Effector memory CD8-positive, alpha-beta T cell (primary cell): ENCODE results near the gene NPY4R.
"Not testable (repeated sequence)": the region's sequence is repeated elsewhere in the genome, so short reads cannot be mapped to it uniquely, and the experiment has no call there.

Experiments
- ATAC-seq: fragments of 150-1000 bp; cut with Tn5 transposase; replicated peaks from 2 replicates; pipeline ENCODE4 v1.10.0; 2021; ENCODE audit warnings: mild to moderate bottlenecking, moderate library complexity
- DNase-seq, 3 experiments: peaks; one replicate each; pipeline ENCODE4 v3.0.0; 2021
- H3K27ac Mint-ChIP-seq, 2 donors: one replicate each; pipeline ENCODE4 v1.8.0; 2022; ENCODE audit warnings: mild to moderate bottlenecking in 2 of 2, mixed read lengths in 2 of 2, moderate library complexity in 2 of 2
- H3K27me3 Mint-ChIP-seq, 2 donors: one replicate each; pipeline ENCODE4 v1.8.0; 2022; ENCODE audit warnings: mixed read lengths in 2 of 2
- H3K36me3 Mint-ChIP-seq: one replicate; pipeline ENCODE4 v1.8.0; 2022; ENCODE audit warnings: mild to moderate bottlenecking, moderate library complexity, mixed read lengths; ENCODE audit not compliant: insufficient read depth
- H3K4me1 Mint-ChIP-seq, 2 donors: one replicate each; pipeline ENCODE4 v1.8.0; 2022; ENCODE audit warnings: low read depth in 2 of 2, mixed read lengths in 2 of 2
- H3K4me3 Mint-ChIP-seq, 2 donors: one replicate each; pipeline ENCODE4 v1.8.0; 2022; ENCODE audit warnings: mild to moderate bottlenecking in 2 of 2, mixed read lengths in 2 of 2, moderate library complexity in 2 of 2
- H3K9me3 Mint-ChIP-seq, 2 donors: one replicate each; pipeline ENCODE4 v1.8.0; 2022; ENCODE audit warnings: mixed read lengths in 2 of 2

Gene NPY4R

GRCh38 chr10:46474746-46475320 is 9.1 kb upstream of the NPY4R start:
- H3K36me3 Mint-ChIP-seq, H3K9me3 Mint-ChIP-seq, H3K27ac Mint-ChIP-seq, H3K4me3 Mint-ChIP-seq, DNase-seq, ATAC-seq, H3K4me1 Mint-ChIP-seq, H3K27me3 Mint-ChIP-seq: not testable (repeated sequence)

- H3K27ac Mint-ChIP-seq, H3K4me3 Mint-ChIP-seq, H3K36me3 Mint-ChIP-seq, H3K27me3 Mint-ChIP-seq, H3K4me1 Mint-ChIP-seq, DNase-seq, ATAC-seq, H3K9me3 Mint-ChIP-seq: not testable (repeated sequence)
Measured at GRCh38 chr10:46473758-46474157, 8.0 kb upstream of the NPY4R start.

GRCh38 chr10:46470134-46470533 is 4.4 kb upstream of the NPY4R start:
- H3K4me1 Mint-ChIP-seq, H3K4me3 Mint-ChIP-seq, DNase-seq, ATAC-seq, H3K27ac Mint-ChIP-seq, H3K36me3 Mint-ChIP-seq, H3K27me3 Mint-ChIP-seq, H3K9me3 Mint-ChIP-seq: not testable (repeated sequence)

- ATAC-seq, DNase-seq, H3K4me1 Mint-ChIP-seq, H3K27me3 Mint-ChIP-seq, H3K4me3 Mint-ChIP-seq, H3K27ac Mint-ChIP-seq, H3K9me3 Mint-ChIP-seq, H3K36me3 Mint-ChIP-seq: not testable (repeated sequence)
Measured at GRCh38 chr10:46468119-46468809, 2.5 kb upstream of the NPY4R start.

- ATAC-seq, H3K9me3 Mint-ChIP-seq, DNase-seq, H3K4me1 Mint-ChIP-seq, H3K27me3 Mint-ChIP-seq, H3K27ac Mint-ChIP-seq, H3K36me3 Mint-ChIP-seq, H3K4me3 Mint-ChIP-seq: not testable (repeated sequence)
Measured at GRCh38 chr10:46463608-46464007, 2.1 kb downstream of the NPY4R start.

GRCh38 chr10:46462276-46462675 is 3.5 kb downstream of the NPY4R start:
- H3K4me1 Mint-ChIP-seq, H3K9me3 Mint-ChIP-seq, H3K27ac Mint-ChIP-seq, H3K36me3 Mint-ChIP-seq, ATAC-seq, H3K4me3 Mint-ChIP-seq, H3K27me3 Mint-ChIP-seq, DNase-seq: not testable (repeated sequence)

- DNase-seq, H3K4me3 Mint-ChIP-seq, H3K36me3 Mint-ChIP-seq, H3K27me3 Mint-ChIP-seq, H3K27ac Mint-ChIP-seq, ATAC-seq, H3K9me3 Mint-ChIP-seq, H3K4me1 Mint-ChIP-seq: not testable (repeated sequence)
Measured at GRCh38 chr10:46459579-46459978, 6.2 kb downstream of the NPY4R start.

- H3K36me3 Mint-ChIP-seq, ATAC-seq, H3K27ac Mint-ChIP-seq, H3K27me3 Mint-ChIP-seq, H3K4me3 Mint-ChIP-seq, H3K9me3 Mint-ChIP-seq, DNase-seq, H3K4me1 Mint-ChIP-seq: not testable (repeated sequence)
Measured at GRCh38 chr10:46457071-46457470, 8.7 kb downstream of the NPY4R start.

GRCh38 chr10:46455992-46456391 is 9.8 kb downstream of the NPY4R start:
- not testable (repeated sequence) for H3K4me1 Mint-ChIP-seq, H3K4me3 Mint-ChIP-seq, H3K27me3 Mint-ChIP-seq, H3K27ac Mint-ChIP-seq, H3K36me3 Mint-ChIP-seq, DNase-seq, H3K9me3 Mint-ChIP-seq, ATAC-seq

- ATAC-seq, H3K36me3 Mint-ChIP-seq, H3K27me3 Mint-ChIP-seq, H3K4me3 Mint-ChIP-seq, H3K27ac Mint-ChIP-seq, H3K4me1 Mint-ChIP-seq, H3K9me3 Mint-ChIP-seq, DNase-seq: not testable (repeated sequence)
Measured at GRCh38 chr10:46451365-46451764, 14.4 kb downstream of the NPY4R start.

- H3K36me3 Mint-ChIP-seq, H3K27me3 Mint-ChIP-seq, H3K27ac Mint-ChIP-seq, ATAC-seq, DNase-seq, H3K4me3 Mint-ChIP-seq, H3K4me1 Mint-ChIP-seq, H3K9me3 Mint-ChIP-seq: not testable (repeated sequence)
Measured at GRCh38 chr10:46450829-46451228, 14.9 kb downstream of the NPY4R start.

GRCh38 chr10:46447439-46447838 is 18.3 kb downstream of the NPY4R start:
- not testable (repeated sequence) for H3K4me3 Mint-ChIP-seq, H3K27ac Mint-ChIP-seq, H3K27me3 Mint-ChIP-seq, H3K9me3 Mint-ChIP-seq, H3K4me1 Mint-ChIP-seq, H3K36me3 Mint-ChIP-seq, DNase-seq, ATAC-seq

GRCh38 chr10:46445389-46446122 is 20.2 kb downstream of the NPY4R start:
- H3K36me3 Mint-ChIP-seq, H3K27ac Mint-ChIP-seq, ATAC-seq, DNase-seq, H3K4me3 Mint-ChIP-seq, H3K4me1 Mint-ChIP-seq, H3K9me3 Mint-ChIP-seq, H3K27me3 Mint-ChIP-seq: not testable (repeated sequence)

- DNase-seq, H3K9me3 Mint-ChIP-seq, H3K27ac Mint-ChIP-seq, ATAC-seq, H3K4me1 Mint-ChIP-seq, H3K4me3 Mint-ChIP-seq, H3K27me3 Mint-ChIP-seq, H3K36me3 Mint-ChIP-seq: not testable (repeated sequence)
Measured at GRCh38 chr10:46443422-46443821, 22.3 kb downstream of the NPY4R start.
